GM21528 (cell line): Measurements from ENCODE around the gene OPRL1.

Experiments
- ATAC-seq: cut with Tn5 transposase; IDR thresholded peaks from one replicate; pipeline ENCODE4 v1.9.1; 2021; ENCODE audit warnings: mild to moderate bottlenecking, moderate library complexity; ENCODE audit not compliant: unreplicated experiment, low FRiP score

Gene OPRL1

GRCh38 chr20:64100946-64101688, 21.2 kb downstream of the OPRL1 start:
- no peak for ATAC-seq

- no peak for ATAC-seq
Observed at GRCh38 chr20:64101731-64102621, 22.1 kb downstream of the OPRL1 start.

DNA sequence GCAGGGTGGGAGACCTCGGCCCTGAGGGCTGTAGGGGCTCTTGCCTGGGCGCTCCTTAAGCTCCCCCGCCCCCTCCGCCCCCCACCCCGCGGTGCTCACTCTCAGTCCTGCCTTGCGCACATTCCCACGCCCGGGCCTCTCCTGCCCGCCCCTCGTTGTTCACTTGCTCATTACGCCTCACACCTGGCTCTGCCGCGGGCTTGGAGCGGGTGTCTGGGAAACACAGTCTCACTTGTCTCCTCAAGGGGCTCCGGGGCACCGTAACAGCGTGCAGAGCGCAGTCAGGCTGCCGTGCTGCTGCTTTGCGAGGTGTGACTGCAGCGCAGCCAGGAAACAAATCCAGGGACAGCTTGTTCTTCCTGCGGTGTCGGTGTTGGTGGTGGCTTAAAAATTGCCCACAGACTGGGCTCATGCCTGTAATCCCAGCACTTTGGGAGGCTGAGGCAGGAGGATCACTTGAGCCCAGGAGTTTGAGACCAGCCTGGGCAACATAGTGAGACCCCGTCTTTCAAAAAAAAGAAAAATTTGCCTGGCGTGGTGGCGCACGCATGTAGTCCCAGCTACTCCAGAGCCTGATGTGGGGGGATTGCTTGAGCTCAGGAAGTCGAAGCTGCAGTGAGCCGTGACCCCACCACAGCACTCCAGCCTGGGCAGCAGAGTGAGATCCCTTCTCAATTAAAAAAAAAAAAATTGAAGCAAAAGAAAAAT, 22.9 kb downstream of the OPRL1 start:
- ATAC-seq = no peak

GRCh38 chr20:64103871-64104666, 24.2 kb downstream of the OPRL1 start:
- ATAC-seq = no peak

- no peak for ATAC-seq
Observed at GRCh38 chr20:64104667-64105451, 25.0 kb downstream of the OPRL1 start.

DNA sequence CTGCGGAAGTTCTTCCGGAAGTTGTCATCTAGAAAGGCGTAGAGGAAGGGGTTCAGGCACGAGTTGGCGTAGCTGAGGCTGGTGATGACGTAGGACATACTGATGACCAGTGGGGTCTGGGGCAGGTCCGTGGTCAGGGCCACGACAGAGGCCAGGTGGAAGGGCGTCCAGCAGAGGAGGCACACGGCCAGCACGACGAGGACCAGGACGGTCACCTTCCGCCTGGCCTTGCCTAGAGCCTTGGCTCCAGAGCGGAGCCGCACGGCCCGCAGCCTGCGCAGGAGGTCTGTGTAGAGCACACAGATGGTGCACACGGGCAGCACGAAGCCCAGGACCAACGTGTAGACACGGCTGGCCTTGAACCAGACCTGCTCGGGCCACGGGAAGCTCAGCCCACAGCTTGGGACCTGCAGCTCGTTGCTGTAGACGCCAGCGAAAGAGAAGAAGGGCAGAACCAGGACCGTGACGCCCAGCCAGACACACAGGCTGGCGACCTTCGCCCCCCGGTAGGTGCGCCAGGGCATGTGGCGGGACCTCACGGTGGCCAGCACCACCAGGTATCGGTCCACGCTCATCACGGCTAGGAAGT, 26.1 kb downstream of the OPRL1 start:
- no peak for ATAC-seq

DNA sequence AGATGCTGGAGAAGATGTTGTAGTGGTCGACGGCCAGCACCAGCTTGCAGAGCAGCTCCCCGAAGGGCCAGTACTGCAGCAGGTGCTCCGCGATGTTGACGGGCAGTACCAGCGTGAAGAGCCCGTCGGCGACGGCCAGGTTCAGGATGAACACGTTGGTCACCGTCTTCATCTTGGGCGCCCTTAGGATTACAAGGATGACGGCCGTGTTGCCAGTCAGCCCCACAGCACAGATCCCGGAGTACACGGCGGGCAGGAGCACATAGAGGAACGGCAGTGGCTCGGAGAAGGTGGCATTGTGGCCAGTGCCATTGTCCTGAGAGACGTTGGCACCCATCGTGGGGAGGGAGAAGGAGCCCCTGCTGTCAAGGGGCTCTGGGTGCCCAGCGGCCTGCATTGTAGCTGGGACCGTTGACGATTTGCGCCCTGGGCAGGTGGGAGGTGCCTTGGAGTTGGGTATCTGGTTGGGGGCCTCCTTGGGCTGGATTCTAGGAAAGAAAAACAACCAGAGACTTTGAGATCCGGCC, 26.6 kb downstream of the OPRL1 start:
- ATAC-seq = no peak

GRCh38 chr20:64106981-64107735, 27.3 kb downstream of the OPRL1 start, which contains the start of gene NPBWR2:
NPBWR2 (minus strand) TSS chr20:64107565; CDS start chr20:64106831, 734 bp downstream.
- ATAC-seq = no peak

GRCh38 chr20:64107736-64108457, 28.0 kb downstream of the OPRL1 start:
- no peak for ATAC-seq

DNA sequence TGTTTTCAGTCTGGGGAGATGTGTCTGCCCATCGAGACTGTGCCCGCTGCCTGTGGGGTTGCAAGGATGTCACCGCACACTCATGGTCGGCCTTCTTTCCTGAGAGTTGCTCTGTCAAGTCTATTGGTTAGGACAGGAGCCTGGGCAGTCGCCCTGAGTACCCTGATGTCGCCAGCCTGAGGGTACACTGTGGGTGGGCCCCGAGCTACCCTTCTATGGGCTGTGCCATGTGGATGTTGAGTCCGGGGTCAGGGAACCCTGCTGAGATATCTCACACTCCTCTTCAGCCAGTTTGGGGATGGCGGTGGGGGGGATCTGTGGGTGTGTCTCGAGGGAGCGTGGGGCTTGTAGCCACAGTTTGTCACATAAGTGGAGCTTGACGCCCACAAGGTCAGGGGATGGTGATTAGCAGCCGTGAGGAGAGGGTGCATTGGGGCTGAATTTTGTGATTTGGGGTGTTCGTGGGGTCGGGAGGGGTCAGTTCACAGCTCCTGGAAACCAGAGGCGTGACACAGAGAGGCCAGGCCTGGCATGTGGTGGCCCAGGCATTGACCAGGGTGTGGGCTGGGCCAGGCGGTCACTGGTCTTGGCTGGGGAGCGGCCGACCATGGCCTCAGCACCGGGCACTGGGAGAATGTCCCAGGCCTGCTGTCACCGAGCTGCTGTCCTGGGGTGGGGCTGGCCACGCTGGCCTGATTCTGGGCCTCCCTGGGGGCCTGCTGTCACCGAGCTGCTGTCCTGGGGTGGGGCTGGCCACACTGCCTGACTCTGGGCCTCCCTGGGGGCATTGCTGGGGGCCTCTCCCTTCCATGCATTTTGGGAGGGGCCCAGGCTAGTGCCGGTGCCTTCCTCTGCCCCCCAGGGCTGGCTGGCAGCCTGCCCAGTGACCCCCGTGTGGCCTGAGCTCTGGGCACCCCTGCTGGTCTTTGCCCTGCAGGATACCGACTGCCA, 29.1 kb downstream of the OPRL1 start:
- ATAC-seq = no peak

DNA sequence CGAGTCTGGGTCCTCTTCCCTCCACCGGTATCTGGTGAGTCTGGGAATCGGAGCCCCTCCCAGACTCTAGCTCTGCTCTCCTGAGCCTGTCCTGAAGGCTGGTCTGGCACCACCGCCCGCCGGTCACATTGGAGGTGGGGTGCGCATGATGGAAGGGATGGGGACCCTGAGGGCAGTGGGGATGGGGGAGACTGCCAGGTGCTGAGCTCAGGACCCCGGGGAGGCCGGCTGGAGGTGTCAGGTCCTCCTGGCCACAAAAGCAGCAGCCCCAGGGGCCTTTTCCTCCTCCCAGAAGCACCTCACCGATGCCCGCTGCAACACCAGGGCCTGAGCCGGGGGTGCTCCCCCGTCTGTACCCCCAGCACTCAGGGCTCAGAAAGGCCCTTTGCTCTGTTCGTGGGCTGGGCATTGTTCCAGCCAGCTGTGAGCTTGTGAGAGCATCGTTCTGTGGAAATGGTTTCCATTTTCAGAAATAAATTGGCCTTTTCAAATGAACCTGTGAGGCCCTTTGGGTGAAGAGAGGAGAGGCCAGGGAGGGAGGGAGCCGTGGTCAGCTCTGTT, 30.0 kb downstream of the OPRL1 start:
- ATAC-seq = no peak

DNA sequence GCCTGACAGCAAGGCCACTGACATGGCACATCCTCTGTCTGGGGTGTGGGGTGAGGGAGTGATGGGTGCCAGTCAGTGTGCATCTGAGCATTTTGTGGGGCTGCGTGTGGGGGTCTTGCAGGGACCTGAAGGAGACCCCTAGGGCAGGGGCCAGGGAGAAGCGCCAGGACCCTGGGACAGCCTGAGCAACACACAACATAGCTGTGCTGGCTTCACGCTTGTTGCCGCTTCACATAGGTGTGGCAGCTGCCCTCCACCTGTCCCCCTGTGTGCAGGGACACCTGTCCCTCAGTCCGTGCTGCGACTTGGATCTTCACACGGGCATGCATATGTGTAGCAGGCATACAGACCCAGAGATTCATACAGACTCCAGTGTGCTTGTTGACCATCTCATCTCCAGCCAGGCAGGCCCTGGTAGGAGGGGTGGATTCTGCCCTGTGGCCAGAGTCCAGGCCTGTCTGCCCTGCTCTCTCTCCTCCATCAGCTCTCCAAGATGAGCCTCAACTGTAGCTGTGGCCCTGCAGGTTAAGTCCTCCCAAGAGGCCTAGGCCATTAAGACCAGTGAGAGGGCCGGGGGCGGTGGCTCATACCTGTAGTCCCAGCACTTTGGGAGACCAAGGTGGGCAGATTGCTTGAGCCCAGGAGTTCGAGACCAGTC, 30.7 kb downstream of the OPRL1 start:
- no peak for ATAC-seq

- ATAC-seq = no peak
Observed at GRCh38 chr20:64111841-64112641, 32.2 kb downstream of the OPRL1 start.

DNA sequence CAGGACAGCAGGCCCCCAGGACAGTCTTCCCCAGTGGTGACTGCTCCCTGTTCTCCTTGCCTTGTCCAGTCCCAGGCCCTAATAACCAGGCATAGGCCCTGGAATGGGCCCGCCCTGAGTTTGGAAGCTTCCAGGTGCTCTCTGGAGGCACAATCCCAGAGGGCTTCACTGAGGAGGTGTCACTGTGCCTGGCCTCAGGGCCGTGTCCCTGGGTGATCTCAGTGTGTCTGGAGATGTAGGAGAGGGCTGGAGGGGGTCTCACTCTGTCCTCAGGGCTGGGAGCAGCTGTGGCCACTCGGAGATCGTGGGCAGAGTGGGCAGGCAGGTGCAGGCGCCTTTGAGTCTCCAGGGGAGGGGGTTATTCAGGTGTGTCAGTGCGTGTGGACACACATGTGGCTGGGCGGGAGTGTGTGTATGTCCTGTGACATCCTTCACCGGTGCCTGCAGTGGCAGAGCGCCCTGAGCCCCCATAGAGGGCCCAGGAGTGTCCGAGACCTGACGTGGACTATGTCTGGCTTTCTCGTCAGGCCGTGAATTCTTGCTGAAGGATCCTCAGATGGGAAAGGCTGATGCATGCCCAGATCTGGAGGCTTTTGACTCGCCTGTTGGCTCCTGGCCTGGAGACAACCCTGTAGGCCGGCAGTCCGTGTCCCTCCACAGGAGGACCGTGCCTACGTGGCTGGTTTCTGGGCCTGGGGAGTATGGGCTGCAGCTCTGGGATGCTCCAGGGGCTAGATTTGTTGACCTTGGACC, 33.0 kb downstream of the OPRL1 start:
- ATAC-seq = no peak
